Vagina (tissue), 2 donors: ENCODE results near the gene PACS2.

Experiments
- CTCF ChIP-seq, 3 experiments: fragments of 450-650 bp in 2 of 3; fragments of 200-600 bp in 1 of 3; sonication (generic) in 1 of 3; IDR thresholded peaks; one replicate each; pipeline ENCODE4 v1.5.1; 2017 to 2019; ENCODE audit warnings: antibody characterized with exemption in 3 of 3, mild to moderate bottlenecking in 2 of 3, moderate library complexity in 2 of 3
- POLR2A ChIP-seq, 2 donors: fragments of 450-650 bp; IDR thresholded peaks; one replicate each; pipeline ENCODE4 v1.6.1; 2017; ENCODE audit warnings: antibody characterized with exemption in 2 of 2, mild to moderate bottlenecking in 2 of 2, moderate library complexity in 2 of 2
- POLR2AphosphoS5 ChIP-seq, 2 donors: sonication (generic); formaldehyde crosslinking; IDR thresholded peaks; one replicate each; pipeline ENCODE4 v1.9.0; 2017; ENCODE audit warnings: antibody characterized with exemption in 2 of 2, mild to moderate bottlenecking in 2 of 2, low read depth in 1 of 2; ENCODE audit not compliant: insufficient read depth in 1 of 2

- TF ChIP-seq CTCF (IDR thresholded peaks at IDR 0.05) (no peak), POLR2A (IDR thresholded peaks at IDR 0.05) (no peak), POLR2AphosphoS5 (IDR thresholded peaks at IDR 0.05; ENCODE audit: insufficient read depth in 1 of 2, low read depth in 1 of 2) (no peak)
Observed at GRCh38 chr14:105305791-105306190, 8.8 kb upstream of the PACS2 start.
